ENCODE results near the gene RTBDN. TPM values are rescaled to one million over a fixed set of nuclear protein-coding genes. Genes with fewer than 3 reads are reported as not detected.

The RTBDN gene
- total RNA-seq, 2 experiments from 2014 or later: not detected

DNA sequence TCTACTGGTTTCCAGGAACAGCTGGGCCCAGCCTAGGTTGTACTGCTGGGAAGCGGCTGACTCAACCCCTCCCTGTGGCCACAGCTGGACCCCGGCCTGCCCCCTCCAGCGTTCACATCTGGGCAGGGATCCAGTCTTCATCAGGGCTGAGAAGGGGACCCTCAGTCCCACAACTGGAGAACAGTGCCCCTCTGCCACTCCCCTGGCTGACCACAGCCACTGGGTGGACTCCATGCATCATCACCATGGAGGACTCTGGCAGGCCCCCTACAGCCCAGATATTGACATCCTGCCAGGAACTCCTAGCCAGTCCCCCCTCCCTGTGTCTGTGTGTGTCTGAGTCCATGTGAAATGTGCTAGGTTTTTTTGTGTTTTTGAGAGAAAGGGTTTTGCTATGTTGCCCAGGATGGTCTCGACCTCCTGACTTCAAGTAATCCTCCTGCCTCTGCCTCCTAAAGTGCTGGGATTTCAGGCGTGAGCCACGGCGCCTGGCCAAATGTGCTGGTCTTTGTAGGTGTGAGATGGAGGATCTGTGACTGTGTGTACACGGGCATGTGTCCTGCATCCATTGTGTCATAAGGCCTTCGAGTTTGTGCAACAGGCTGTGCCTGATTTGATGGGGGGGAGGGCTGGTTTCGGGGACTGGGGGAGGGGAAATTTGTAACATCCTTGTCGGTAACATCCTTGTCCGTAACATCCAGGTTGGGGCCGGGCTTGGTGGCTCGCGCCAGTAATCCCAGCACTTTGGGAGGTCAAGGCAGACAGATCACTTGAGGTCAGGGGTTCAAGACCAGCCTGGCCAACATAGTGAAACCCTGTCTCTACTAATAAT lies 55.0 kb downstream of the RTBDN start:
- no peaks in the 10 kb centered on the region for H3K36me3 Mint-ChIP-seq (ENCODE audit: low read depth)
- no peaks in the 10 kb centered on the region for H3K9me3 Mint-ChIP-seq
- peak overlapping the region; percentile 56 for H3K4me3 Mint-ChIP-seq
- POLR2A ChIA-PET: interaction anchor here (1.6 to 16.7 kb wide), 6 partner anchors 8 to 55 kb away, joined by 5 to 574 read pairs (median 12); partner anchors contain the start of genes JUNB, PRDX2, THSD8 and TNPO2
- H3K27ac Mint-ChIP-seq: peak overlapping the region; percentile 92
- CTCF ChIA-PET: interaction anchor here (0.7 to 4.2 kb wide), 5 partner anchors 13 to 68 kb away, joined by 4 to 183 read pairs (median 11); partner anchors contain the start of gene JUNB
- DNase-seq: no peak
- no peaks in the 10 kb centered on the region for H3K27me3 Mint-ChIP-seq
- peaks cover 46% of the 10 kb centered on the region for H3K4me1 Mint-ChIP-seq

DNA sequence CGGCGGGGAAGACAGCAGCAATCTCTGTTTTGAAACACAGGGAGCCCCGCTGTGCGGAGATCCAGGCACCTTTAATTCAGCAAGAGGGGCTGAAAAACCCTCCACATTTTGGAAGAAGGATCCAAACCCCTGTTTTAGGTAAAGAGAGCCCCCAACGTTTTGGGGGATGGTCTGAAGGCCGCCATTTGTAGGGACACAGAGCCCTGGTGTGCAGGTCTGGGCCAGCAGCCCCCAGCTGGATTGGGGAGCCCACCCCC lies 55.5 kb downstream of the RTBDN start:
- peak overlapping the region; percentile 83 for H3K4me3 Mint-ChIP-seq
- H3K27me3 Mint-ChIP-seq: no peaks in the 10 kb centered on the region
- ChIA-PET POLR2A (interaction anchor here (1.2 to 16.7 kb wide), 7 partner anchors 8 to 97 kb away, joined by 5 to 574 read pairs (median 12); partner anchors contain the start of genes DHPS, JUNB, PRDX2 and THSD8), CTCF (interaction anchor here (0.7 to 4.2 kb wide), 7 partner anchors 9 to 68 kb away, joined by 4 to 183 read pairs (median 11); partner anchors contain the start of gene JUNB)
- no peaks in the 10 kb centered on the region for H3K9me3 Mint-ChIP-seq
- H3K4me1 Mint-ChIP-seq: peaks cover 46% of the 10 kb centered on the region
- no peaks in the 10 kb centered on the region for H3K36me3 Mint-ChIP-seq (ENCODE audit: low read depth)
- peak overlapping the region; percentile 92 for H3K27ac Mint-ChIP-seq
- DNase-seq: no peak

DNA sequence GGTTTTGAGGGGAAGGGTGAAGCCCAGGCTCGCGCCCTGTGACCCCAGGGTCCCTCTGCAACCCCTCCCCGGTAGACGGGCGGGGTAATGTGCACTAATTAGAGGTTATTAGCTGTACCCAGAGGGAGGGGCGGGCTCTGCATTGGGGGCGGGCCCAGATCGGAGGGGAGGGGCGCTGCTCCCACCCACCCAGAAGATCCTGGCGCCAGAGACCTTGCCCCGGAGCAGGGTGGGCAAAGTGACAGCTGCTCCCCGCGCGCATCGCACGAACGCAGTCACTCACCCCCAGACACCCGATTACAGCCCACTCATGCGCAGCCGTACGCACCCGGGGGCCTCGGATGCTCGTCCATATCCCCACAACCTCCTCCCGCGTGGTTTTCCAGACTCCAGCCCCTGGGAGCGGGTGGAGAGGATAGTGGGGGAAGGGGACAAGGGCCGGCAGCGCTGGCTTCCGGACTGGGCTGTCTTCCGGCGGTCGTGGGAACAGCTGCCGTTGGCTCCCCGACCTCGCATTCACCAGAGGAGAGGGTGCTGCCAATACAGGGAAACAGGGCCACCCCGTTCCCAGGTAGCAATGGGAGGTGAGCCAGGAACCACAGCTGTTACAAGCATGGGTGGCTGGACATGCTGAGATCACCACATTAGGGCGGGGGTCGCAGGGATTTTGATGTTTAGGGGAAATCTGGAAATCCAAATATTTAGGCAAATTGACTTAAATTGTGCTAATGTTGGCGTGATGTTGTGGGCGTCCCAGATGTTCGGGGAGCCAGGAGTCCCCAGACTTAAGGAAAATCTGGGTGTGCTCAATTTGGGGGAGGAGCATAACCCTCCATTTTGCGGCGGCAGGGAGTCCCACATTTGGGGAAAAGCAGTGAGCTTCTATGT lies 56.1 kb downstream of the RTBDN start:
- Mint-ChIP-seq H3K4me3 (peak overlapping the region; percentile 83), H3K27me3 (no peaks in the 10 kb centered on the region), H3K9me3 (no peaks in the 10 kb centered on the region), H3K4me1 (peaks cover 46% of the 10 kb centered on the region), H3K36me3 (ENCODE audit: low read depth) (no peaks in the 10 kb centered on the region), H3K27ac (peak overlapping the region; percentile 92)
- POLR2A ChIA-PET: interaction anchor here (0.8 to 16.7 kb wide), 10 partner anchors 9 to 97 kb away, joined by 3 to 574 read pairs (median 5); partner anchors contain the start of genes DHPS, JUNB, PRDX2 and RNASEH2A
- peak; percentile 57 for DNase-seq
- CTCF ChIA-PET: interaction anchor here (0.7 to 4.2 kb wide), 11 partner anchors 10 to 69 kb away, joined by 3 to 183 read pairs (median 7); partner anchors contain the start of genes JUNB and RNASEH2A

DNA sequence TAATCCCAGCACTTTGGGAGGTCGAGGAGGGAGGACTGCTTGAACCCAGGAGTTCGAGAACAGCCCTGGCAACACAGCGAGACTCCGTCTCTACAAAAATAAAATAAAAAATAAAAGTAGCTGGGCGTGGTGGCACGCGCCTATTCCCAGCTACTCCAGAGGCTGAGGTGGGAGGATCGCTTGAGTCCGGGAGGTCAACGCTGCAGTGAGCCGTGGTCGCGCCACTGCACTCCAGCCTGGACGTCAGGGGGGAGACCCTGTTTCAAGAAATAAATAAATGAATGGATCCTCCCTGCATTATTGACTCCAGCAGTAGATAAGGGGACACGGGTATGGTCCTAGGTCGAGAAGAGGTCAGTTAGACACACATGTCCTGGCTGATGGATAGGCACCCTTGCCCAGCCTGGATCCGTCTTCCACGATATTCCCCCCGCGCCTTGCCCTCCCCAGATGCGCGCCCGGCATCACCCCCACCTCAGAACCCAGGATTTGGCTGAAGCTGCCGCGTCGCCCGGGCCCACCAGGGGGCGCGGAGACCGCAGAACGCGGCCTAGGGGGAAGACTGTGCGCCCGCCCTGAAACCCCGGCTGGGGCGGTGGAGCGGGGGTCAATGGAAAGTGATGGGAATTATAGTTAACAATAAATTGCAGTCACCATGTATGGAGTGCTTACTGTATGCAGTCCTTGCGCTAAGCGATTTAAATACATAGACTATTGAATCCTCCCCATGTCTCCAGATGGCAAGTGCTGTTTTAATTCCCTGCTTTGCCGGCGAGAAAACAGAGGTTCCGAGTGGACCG lies 57.0 kb downstream of the RTBDN start:
- Mint-ChIP-seq H3K4me3 (peak overlapping the region; percentile 83), H3K27ac (peak overlapping the region; percentile 92), H3K4me1 (peaks cover 44% of the 10 kb centered on the region), H3K27me3 (no peaks in the 10 kb centered on the region), H3K9me3 (no peaks in the 10 kb centered on the region), H3K36me3 (ENCODE audit: low read depth) (no peaks in the 10 kb centered on the region)
- peak; percentile 85 for DNase-seq
- POLR2A ChIA-PET: interaction anchor here (0.8 to 16.7 kb wide), 11 partner anchors 10 to 96 kb away, joined by 3 to 574 read pairs (median 5); partner anchors contain the start of genes DHPS, JUNB, PRDX2 and RNASEH2A
- CTCF ChIA-PET: interaction anchor here (0.7 to 4.2 kb wide), 15 partner anchors 8 to 70 kb away, joined by 3 to 183 read pairs (median 7); partner anchors contain the start of genes GET3, JUNB, RNASEH2A and TRIR

Other genes starting within 250 kb of the RTBDN start
- 10 to 100 TPM; 16.9 to 17.1 TPM for gene ZNF490, start 223.8 kb downstream of the RTBDN start, total RNA-seq
- gene ZNF791, start 223.7 kb downstream of the RTBDN start, total RNA-seq: 10 to 100 TPM; 39.9 to 44.3 TPM
- gene MAN2B1, start 167.8 kb downstream of the RTBDN start, total RNA-seq: 100 to 1,000 TPM; 146 to 150 TPM
- gene WDR83, start 167.8 kb downstream of the RTBDN start, total RNA-seq: 10 to 100 TPM; 16.9 to 21.3 TPM
- 100 to 1,000 TPM; 106 to 113 TPM for gene DHPS, start 152.7 kb downstream of the RTBDN start, total RNA-seq
- not detected for gene GNG14, start 146.6 kb downstream of the RTBDN start, total RNA-seq
- 1 to 10 TPM; 5.2 to 5.3 TPM for gene FBXW9, start 137.9 kb downstream of the RTBDN start, total RNA-seq
- 10 to 100 TPM; 61.6 to 65.9 TPM for gene TNPO2, start 110.6 kb downstream of the RTBDN start, total RNA-seq
- gene TRIR, start 99.9 kb downstream of the RTBDN start, total RNA-seq: 100 to 1,000 TPM; 205 TPM
- gene GET3, start 97.1 kb downstream of the RTBDN start, total RNA-seq: 10 to 100 TPM; 61.8 to 62.9 TPM
- gene BEST2, start 82.8 kb downstream of the RTBDN start, total RNA-seq: not detected
- gene HOOK2, start 59.0 kb downstream of the RTBDN start, total RNA-seq: 10 to 100 TPM; 17.0 to 17.8 TPM
- gene JUNB, start 43.1 kb downstream of the RTBDN start, total RNA-seq: 100 to 1,000 TPM; 197 TPM
- 100 to 1,000 TPM; 234 to 240 TPM for gene PRDX2, start 32.8 kb downstream of the RTBDN start, total RNA-seq
- gene THSD8, start 32.5 kb downstream of the RTBDN start, total RNA-seq: 10 to 100 TPM; 19.2 to 25.5 TPM
- gene RNASEH2A, start 28.0 kb downstream of the RTBDN start, total RNA-seq: 10 to 100 TPM; 34.8 to 38.4 TPM
- gene MAST1, start 3.9 kb upstream of the RTBDN start, total RNA-seq: 1 to 10 TPM; 1.1 to 2.1 TPM
- 10 to 100 TPM; 37.6 to 39.3 TPM for gene DNASE2, start 46.9 kb upstream of the RTBDN start, total RNA-seq
- under 1 TPM; 0.13 to 0.20 TPM for gene KLF1, start 52.6 kb upstream of the RTBDN start, total RNA-seq
- 10 to 100 TPM; 23.3 to 25.1 TPM for gene GCDH, start 56.6 kb upstream of the RTBDN start, total RNA-seq
- 1 to 10 TPM; 3.9 to 4.9 TPM for gene SYCE2, start 84.7 kb upstream of the RTBDN start, total RNA-seq
- gene FARSA, start 99.1 kb upstream of the RTBDN start, total RNA-seq: 10 to 100 TPM; 72.4 to 74.9 TPM
- 100 to 1,000 TPM; 640 to 660 TPM for gene CALR, start 104.0 kb upstream of the RTBDN start, total RNA-seq
- 100 to 1,000 TPM; 119 to 123 TPM for gene RAD23A, start 111.3 kb upstream of the RTBDN start, total RNA-seq
- gene GADD45GIP1, start 122.6 kb upstream of the RTBDN start, total RNA-seq: 10 to 100 TPM; 17.5 to 18.4 TPM
- under 1 TPM; 0.13 to 0.15 TPM for gene DAND5, start 135.0 kb upstream of the RTBDN start, total RNA-seq
- under 1 TPM in 1 of 2 experiments, not detected in 1; 0.05 TPM for gene NFIX, start 160.9 kb upstream of the RTBDN start, total RNA-seq

Data from activated CD4-positive, alpha-beta memory T cell treated with anti-CD3 and anti-CD28 coated beads, Interleukin-2, amount 10 ng/mL, durations not matched to agents 7 days and 5 days (primary cell).